Adrenal gland (tissue), 12 donors: ENCODE results near the gene TFAP2E. TPM values are rescaled to one million over a fixed set of nuclear protein-coding genes. Genes with fewer than 3 reads are reported as not detected.

ENCODE experiments used
- DNase-seq, 7 donors: peaks; one replicate each; pipeline ENCODE4 v3.0.0-alpha.2; 2019 to 2020
- H3K27ac ChIP-seq, 5 donors: fragments of 200-600 bp; sonication (generic) in 4 of 5; 1 replicate in 3 of 5; 2 replicates in 2 of 5; pipeline versions ENCODE4 v1.5.1 to v1.8.0; 2016 to 2020; ENCODE audit warnings: mild to moderate bottlenecking in 1 of 5
- H3K27me3 ChIP-seq: fragments of 200-600 bp; 2 replicates; pipeline ENCODE4 v1.8.0; 2021
- H3K36me3 ChIP-seq, 2 donors: fragments of 200-600 bp; replicated peaks in 1 of 2; 1 replicate in 1 of 2; 2 replicates in 1 of 2; pipeline versions ENCODE4 v1.5.1 to v1.8.0; 2018 to 2022
- H3K4me1 ChIP-seq, 2 donors: fragments of 200-600 bp; replicated peaks in 1 of 2; 1 replicate in 1 of 2; 2 replicates in 1 of 2; pipeline versions ENCODE4 v1.5.1 to v1.8.0; 2018 to 2021
- H3K4me3 ChIP-seq, 4 donors: fragments of 200-600 bp; sonication (generic) in 3 of 4; one replicate each; pipeline ENCODE4 v1.5.1; 2016 to 2018
- H3K9me3 ChIP-seq, 3 donors: fragments of 200-600 bp; sonication (generic) in 1 of 3; replicated peaks in 1 of 3; 1 replicate in 2 of 3; 2 replicates in 1 of 3; pipeline versions ENCODE4 v1.5.1 to v1.8.0; 2016 to 2021
- POLR2A ChIP-seq, 2 donors: fragments of 450-650 bp; IDR thresholded peaks; one replicate each; pipeline ENCODE4 v1.6.1; 2017; ENCODE audit warnings: antibody characterized with exemption in 2 of 2, mild to moderate bottlenecking in 2 of 2, moderate library complexity in 1 of 2
- WGBS, 4 donors: extraction: QIAGEN DNeasy Blood & Tissue Kit in 2 of 4; methylation state at CpG; one replicate each; pipeline versions ENCODE4 v1.1.5 to v1.1.7; 2013 to 2017; 5-methylcytosine and 5-hydroxymethylcytosine counted together
- intact Hi-C, 2 donors: fragments of 100-400 bp; cut with DNase I; formaldehyde crosslinking; loops; one replicate each; pipeline versions ENCODE4 v1.14.1 to v1.15.0; 2022 to 2023
- polyA plus RNA-seq, 3 donors: library from polyadenylated mRNA; stranded (reverse); fragments of 200-250 nt in 2 of 3; fragments of 350-450 nt in 1 of 3; fragmentation: Illumina TruSeq in 1 of 3; extraction: RNeasy Lipid Tissue Mini Kit (QIAGEN cat#74804) in 1 of 3; gene quantifications; one replicate each; pipeline ENCODE4 v1.2.3, GENCODE V29; 2013 to 2014
- total RNA-seq, 9 donors: library from RNA; depleted of rRNA in 4 of 9; stranded (reverse); fragments of >200 nt in 4 of 9; fragments of 120-200 nt in 1 of 9; fragmentation: NEBNext Ultra II Directional in 1 of 9; extraction: Animal tissue kit (Norgen Biotek cat#: 25700) in 1 of 9; gene quantifications; one replicate each; pipeline versions ENCODE4 v1.1.0 to v1.2.4, GENCODE V29; 2013 to 2023
- TF ChIP-seq, protein P1 (sequence below), 6 experiments: fragments of 450-650 bp in 4 of 6; fragments of 200-600 bp in 2 of 6; sonication (generic) in 1 of 6; IDR thresholded peaks; 1 replicate in 5 of 6; 2 replicates in 1 of 6; pipeline versions ENCODE4 v1.5.1 to v1.8.0; 2016 to 2021; ENCODE audit warnings: antibody characterized with exemption in 6 of 6, mild to moderate bottlenecking in 2 of 6, moderate library complexity in 1 of 6
- donor health status: healthy with polysubstance abuse.
- donor health status: Bipolar disorder and iron deficiency.
- donor health status: DM: yes; HTN: yes; CAD: no.
- donor health status: DM: no; HTN: no; CAD: no.
- donor health status: DM: no; HTN: no; CAD: no.
- donor health status: DM: yes; HTN: yes; CAD: no.

TFAP2E gene
- total and polyA plus RNA-seq, 12 donors, result 0.21 to 2.1 (median 0.53) TPM; not detected in 4

DNA sequence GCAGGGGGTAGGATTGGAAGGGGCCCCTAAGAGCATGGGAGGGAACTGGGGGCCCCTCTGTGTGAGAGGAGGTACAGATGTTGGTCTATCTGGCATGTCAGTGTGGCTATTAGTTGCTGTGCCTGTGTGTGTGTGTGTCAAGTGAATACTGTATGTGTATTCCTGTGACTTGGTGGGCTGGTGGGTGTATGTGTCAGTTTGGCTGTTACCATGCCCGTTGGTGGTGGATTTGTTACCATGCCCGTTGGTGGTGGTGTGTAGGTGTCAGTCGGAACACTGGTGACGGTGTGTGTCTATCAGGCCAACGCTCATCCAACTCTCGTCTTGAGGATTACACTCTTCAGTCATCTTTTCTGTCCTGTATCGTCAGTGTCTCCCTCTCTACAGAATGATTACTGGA lies 22.6 kb downstream of the TFAP2E start:
- no peak for DNase-seq
- intact Hi-C loops, result no loop called here
- WGBS, 4 donors, result 90 to 100% (median 91%) methylated on average over 4 to 7 of the region's 7 CpGs
- H3K4me3 ChIP-seq, result no peak overlapping the region
- TF ChIP-seq, protein P1, sequence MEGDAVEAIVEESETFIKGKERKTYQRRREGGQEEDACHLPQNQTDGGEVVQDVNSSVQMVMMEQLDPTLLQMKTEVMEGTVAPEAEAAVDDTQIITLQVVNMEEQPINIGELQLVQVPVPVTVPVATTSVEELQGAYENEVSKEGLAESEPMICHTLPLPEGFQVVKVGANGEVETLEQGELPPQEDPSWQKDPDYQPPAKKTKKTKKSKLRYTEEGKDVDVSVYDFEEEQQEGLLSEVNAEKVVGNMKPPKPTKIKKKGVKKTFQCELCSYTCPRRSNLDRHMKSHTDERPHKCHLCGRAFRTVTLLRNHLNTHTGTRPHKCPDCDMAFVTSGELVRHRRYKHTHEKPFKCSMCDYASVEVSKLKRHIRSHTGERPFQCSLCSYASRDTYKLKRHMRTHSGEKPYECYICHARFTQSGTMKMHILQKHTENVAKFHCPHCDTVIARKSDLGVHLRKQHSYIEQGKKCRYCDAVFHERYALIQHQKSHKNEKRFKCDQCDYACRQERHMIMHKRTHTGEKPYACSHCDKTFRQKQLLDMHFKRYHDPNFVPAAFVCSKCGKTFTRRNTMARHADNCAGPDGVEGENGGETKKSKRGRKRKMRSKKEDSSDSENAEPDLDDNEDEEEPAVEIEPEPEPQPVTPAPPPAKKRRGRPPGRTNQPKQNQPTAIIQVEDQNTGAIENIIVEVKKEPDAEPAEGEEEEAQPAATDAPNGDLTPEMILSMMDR (IDR thresholded peaks at IDR 0.05), result no peak
- TF ChIP-seq POLR2A (IDR thresholded peaks at IDR 0.05), result no peak
- no peaks in the 10 kb centered on the region for H3K36me3 ChIP-seq
- no peak overlapping the region for H3K27ac ChIP-seq
- H3K27me3 ChIP-seq, result no peaks in the 10 kb centered on the region
- no peaks in the 10 kb centered on the region for H3K4me1 ChIP-seq
- H3K9me3 ChIP-seq, result no peaks in the 10 kb centered on the region

GRCh38 chr1:35597870-35598269 lies 24.8 kb downstream of the TFAP2E start:
- intact Hi-C loops, result no loop called here
- H3K9me3 ChIP-seq, result no peaks in the 10 kb centered on the region
- no peak for DNase-seq
- H3K4me3 ChIP-seq, result no peak overlapping the region
- H3K27me3 ChIP-seq, result no peaks in the 10 kb centered on the region
- peaks cover 0 to 19% of the 10 kb centered on the region in 2 donors for H3K36me3 ChIP-seq
- H3K27ac ChIP-seq, result no peak overlapping the region
- TF ChIP-seq, protein P1 (IDR thresholded peaks at IDR 0.05), result no peak
- TF ChIP-seq POLR2A (IDR thresholded peaks at IDR 0.05), result no peak
- no peaks in the 10 kb centered on the region for H3K4me1 ChIP-seq
- 86 to 90% (median 88%) methylated on average over 5 of the region's 5 CpGs for WGBS, 4 donors

DNA sequence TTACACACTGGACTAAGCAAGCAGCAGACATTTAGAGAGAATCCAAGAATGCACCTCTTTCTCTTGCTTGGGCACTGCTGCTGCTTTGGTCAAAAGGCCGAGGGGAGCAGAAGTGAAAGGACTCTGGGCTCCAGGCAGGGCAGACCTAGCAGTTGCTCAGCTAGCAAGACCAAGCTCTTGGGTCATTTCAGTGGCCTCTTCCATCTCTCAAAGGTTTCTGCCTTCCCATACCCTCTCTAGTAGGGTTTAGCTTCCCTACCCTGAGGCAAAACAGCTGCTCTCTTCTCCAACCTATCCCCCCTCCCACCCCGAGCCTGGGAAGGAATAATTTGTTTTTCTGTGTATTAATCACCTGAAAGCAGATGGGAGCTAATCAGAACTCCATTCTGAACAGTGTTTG lies 25.8 kb downstream of the TFAP2E start:
- peaks cover 0 to 29% of the 10 kb centered on the region in 2 donors for H3K36me3 ChIP-seq
- H3K27me3 ChIP-seq, result no peaks in the 10 kb centered on the region
- no peak overlapping the region for H3K27ac ChIP-seq
- H3K4me1 ChIP-seq, result no peaks in the 10 kb centered on the region
- H3K4me3 ChIP-seq, result no peak overlapping the region
- intact Hi-C loops, result no loop called here
- 70 to 97% (median 78%) methylated on average over 2 of the region's 2 CpGs for WGBS, 4 donors
- no peak for DNase-seq
- TF ChIP-seq, protein P1 (IDR thresholded peaks at IDR 0.05), result no peak
- TF ChIP-seq POLR2A (IDR thresholded peaks at IDR 0.05), result no peak
- no peaks in the 10 kb centered on the region for H3K9me3 ChIP-seq

- Histone ChIP-seq H3K27ac (no peak overlapping the region), H3K4me1 (no peaks in the 10 kb centered on the region), H3K9me3 (no peaks in the 10 kb centered on the region), H3K4me3 (no peak overlapping the region), H3K36me3 (peaks cover 0 to 34% of the 10 kb centered on the region in 2 donors), H3K27me3 (no peaks in the 10 kb centered on the region)
- WGBS, 4 donors, result 77 to 91% (median 89%) methylated on average over 3 of the region's 3 CpGs
- no peak for TF ChIP-seq POLR2A (IDR thresholded peaks at IDR 0.05)
- TF ChIP-seq, protein P1 (IDR thresholded peaks at IDR 0.05), result no peak
- intact Hi-C loops, result no loop called here
- no peak for DNase-seq
These were observed 26.3 kb downstream of the TFAP2E start for GRCh38 chr1:35599411-35599810.
